SU-DHL-6 (cell line): ENCODE measurements around the gene KRTCAP2.

Experiments used
- CTCF ChIP-seq: fragments of 200-600 bp; sonication (generic); IDR thresholded peaks from one replicate; pipeline ENCODE4 v1.5.1; 2017; ENCODE audit warnings: antibody characterized with exemption, mild to moderate bottlenecking, low read length, moderate library complexity; ENCODE audit not compliant: insufficient read depth, poor library complexity, severe bottlenecking
- EZH2phosphoT487 ChIP-seq: fragments of 200-600 bp; sonication (generic), shearing (Covaris generic); conservative IDR thresholded peaks from 2 replicates; pipeline ENCODE4 v1.6.1; 2018; ENCODE audit warnings: mild to moderate bottlenecking, antibody characterized with exemption, low read length, moderate library complexity, mixed read lengths

GRCh38 chr1:155126556-155127104 lies 46.5 kb downstream of the KRTCAP2 start:
- TF ChIP-seq CTCF: no peak
- no peak for TF ChIP-seq EZH2phosphoT487
